ENCODE measurements around the gene EGFLAM.

The EGFLAM gene

DNA sequence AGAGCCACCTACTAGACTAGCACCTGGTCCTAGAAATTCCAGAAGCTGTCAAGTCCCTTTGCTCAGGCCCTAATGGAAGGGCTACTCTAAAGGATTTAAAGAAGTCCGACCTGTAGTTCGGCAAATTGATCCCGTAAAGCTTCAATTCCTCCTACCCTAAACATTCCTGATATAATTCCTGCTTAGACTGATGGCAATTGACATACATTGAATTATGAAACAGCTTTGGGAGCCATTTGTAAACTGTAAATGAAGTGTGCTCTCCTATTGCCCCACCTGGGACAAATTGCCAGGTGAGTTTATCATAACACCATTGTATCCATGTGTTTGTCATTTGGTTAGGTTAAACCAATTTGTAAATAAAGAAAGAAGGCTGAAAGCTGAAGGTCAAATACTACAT lies 104.4 kb downstream of the EGFLAM start:
- no peaks in the 10 kb centered on the region for H3K36me3 ChIP-seq (ENCODE audit: insufficient read depth, low read length)
- peaks cover 27% of the 10 kb centered on the region for H3K27me3 ChIP-seq (ENCODE audit: control insufficient read depth, insufficient read depth, low read length)
- H3K4me1 ChIP-seq (ENCODE audit: control insufficient read depth, insufficient read depth, low read length), result no peaks in the 10 kb centered on the region
- H3K9ac ChIP-seq (ENCODE audit: low read depth, low read length), result no peak overlapping the region
- H3K4me2 ChIP-seq (ENCODE audit: low read length), result no peak overlapping the region
- H3K9me3 ChIP-seq (replicated peaks; ENCODE audit: low read length), result no peaks in the 10 kb centered on the region
- H3K4me3 ChIP-seq (ENCODE audit: low read length), result no peak overlapping the region

DNA sequence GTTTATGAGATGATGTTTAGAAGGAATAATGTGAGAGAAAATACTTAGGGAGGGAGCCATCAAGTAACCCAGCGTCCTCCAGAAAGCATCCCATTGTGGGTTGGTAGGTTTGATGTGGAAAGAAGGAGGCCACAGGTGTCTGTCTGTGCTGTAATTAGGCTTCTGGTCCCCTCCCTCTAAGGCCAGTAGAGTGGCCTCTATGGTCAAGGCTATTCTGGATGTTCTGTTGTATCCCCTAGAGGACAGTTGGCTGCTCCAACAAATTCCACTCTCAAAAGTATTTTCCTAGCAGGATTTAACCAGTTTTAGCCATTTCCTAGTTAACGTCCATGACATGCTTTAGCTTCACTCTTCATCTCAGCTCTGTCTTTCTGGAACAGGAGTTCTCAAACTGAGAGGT lies 106.5 kb downstream of the EGFLAM start:
- no peaks in the 10 kb centered on the region for H3K9me3 ChIP-seq (replicated peaks; ENCODE audit: low read length)
- no peaks in the 10 kb centered on the region for H3K36me3 ChIP-seq (ENCODE audit: insufficient read depth, low read length)
- H3K27me3 ChIP-seq (ENCODE audit: control insufficient read depth, insufficient read depth, low read length), result peaks cover 36% of the 10 kb centered on the region
- no peaks in the 10 kb centered on the region for H3K4me1 ChIP-seq (ENCODE audit: control insufficient read depth, insufficient read depth, low read length)
- H3K9ac ChIP-seq (ENCODE audit: low read depth, low read length), result no peak overlapping the region
- H3K4me2 ChIP-seq (ENCODE audit: low read length), result no peak overlapping the region
- no peak overlapping the region for H3K4me3 ChIP-seq (ENCODE audit: low read length)

DNA sequence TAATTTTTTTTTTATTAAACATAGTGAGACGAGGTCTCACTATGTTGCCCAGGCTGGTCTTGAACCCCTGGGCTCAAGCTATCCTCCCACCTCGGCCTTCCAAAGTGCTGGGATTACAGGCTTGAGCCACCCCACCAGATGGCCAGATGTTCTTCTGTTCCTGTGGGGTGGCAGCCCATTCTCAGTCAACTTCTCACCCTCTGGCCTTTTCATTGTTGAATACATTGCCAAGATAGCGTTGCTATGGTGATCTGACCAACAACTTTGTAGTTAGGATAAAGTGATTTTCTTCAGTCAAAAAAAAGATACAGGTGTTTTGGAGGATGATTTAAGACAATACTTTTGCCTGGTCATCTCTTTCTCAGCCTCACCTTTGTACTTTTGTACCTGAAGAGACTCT lies 109.1 kb downstream of the EGFLAM start:
- Histone ChIP-seq H3K36me3 (ENCODE audit: insufficient read depth, low read length) (no peaks in the 10 kb centered on the region), H3K27me3 (ENCODE audit: control insufficient read depth, insufficient read depth, low read length) (peaks cover 42% of the 10 kb centered on the region), H3K9me3 (replicated peaks; ENCODE audit: low read length) (no peaks in the 10 kb centered on the region), H3K4me3 (ENCODE audit: low read length) (no peak overlapping the region), H3K9ac (ENCODE audit: low read depth, low read length) (no peak overlapping the region), H3K4me2 (ENCODE audit: low read length) (no peak overlapping the region), H3K4me1 (ENCODE audit: control insufficient read depth, insufficient read depth, low read length) (no peaks in the 10 kb centered on the region)

DNA sequence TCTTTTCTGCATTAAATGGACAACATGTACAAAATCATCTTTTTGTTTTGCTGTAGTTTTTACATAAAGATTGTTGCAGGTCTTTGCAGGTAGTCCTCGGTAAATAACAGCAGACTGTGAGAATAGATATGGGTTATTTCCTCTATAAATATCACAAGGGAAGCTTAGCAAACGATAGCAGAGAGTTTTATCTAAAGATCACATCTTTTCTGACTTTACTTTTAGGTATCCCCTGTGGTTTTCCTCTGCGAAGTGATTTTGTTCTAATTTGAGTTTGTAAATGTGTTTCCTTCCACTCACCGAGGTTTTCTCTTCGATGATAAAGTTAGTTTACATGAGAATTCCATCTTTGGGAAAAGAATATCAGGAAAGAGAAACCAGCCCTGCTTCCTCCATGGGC lies 109.6 kb downstream of the EGFLAM start:
- Histone ChIP-seq H3K27me3 (ENCODE audit: control insufficient read depth, insufficient read depth, low read length) (peaks cover 40% of the 10 kb centered on the region), H3K9me3 (replicated peaks; ENCODE audit: low read length) (no peaks in the 10 kb centered on the region), H3K4me2 (ENCODE audit: low read length) (no peak overlapping the region), H3K36me3 (ENCODE audit: insufficient read depth, low read length) (no peaks in the 10 kb centered on the region), H3K9ac (ENCODE audit: low read depth, low read length) (no peak overlapping the region), H3K4me1 (ENCODE audit: control insufficient read depth, insufficient read depth, low read length) (no peaks in the 10 kb centered on the region), H3K4me3 (ENCODE audit: low read length) (no peak overlapping the region)

DNA sequence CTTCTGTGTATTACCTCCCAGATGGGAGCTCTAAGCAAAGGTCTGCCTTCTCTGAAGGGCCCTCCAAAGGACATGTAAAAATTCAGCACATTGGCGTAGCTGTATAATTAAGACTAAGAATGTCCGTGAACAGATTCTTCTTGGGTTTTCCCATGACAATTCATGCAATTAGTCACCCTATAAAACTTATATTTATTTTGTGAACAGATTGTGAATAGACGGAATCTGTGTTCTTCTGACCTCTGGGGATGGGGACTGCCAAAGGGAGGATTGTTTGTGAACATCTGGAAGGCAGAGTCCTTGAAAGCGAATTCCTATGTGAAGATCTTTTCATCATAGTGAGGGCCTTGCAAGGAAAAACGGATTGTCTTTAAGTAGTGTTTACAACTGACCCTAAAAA lies 111.3 kb downstream of the EGFLAM start:
- no peaks in the 10 kb centered on the region for H3K36me3 ChIP-seq (ENCODE audit: insufficient read depth, low read length)
- peaks cover 44% of the 10 kb centered on the region for H3K27me3 ChIP-seq (ENCODE audit: control insufficient read depth, insufficient read depth, low read length)
- no peak overlapping the region for H3K4me3 ChIP-seq (ENCODE audit: low read length)
- no peaks in the 10 kb centered on the region for H3K9me3 ChIP-seq (replicated peaks; ENCODE audit: low read length)
- H3K9ac ChIP-seq (ENCODE audit: low read depth, low read length), result no peak overlapping the region
- H3K4me2 ChIP-seq (ENCODE audit: low read length), result no peak overlapping the region
- H3K4me1 ChIP-seq (ENCODE audit: control insufficient read depth, insufficient read depth, low read length), result no peaks in the 10 kb centered on the region

DNA sequence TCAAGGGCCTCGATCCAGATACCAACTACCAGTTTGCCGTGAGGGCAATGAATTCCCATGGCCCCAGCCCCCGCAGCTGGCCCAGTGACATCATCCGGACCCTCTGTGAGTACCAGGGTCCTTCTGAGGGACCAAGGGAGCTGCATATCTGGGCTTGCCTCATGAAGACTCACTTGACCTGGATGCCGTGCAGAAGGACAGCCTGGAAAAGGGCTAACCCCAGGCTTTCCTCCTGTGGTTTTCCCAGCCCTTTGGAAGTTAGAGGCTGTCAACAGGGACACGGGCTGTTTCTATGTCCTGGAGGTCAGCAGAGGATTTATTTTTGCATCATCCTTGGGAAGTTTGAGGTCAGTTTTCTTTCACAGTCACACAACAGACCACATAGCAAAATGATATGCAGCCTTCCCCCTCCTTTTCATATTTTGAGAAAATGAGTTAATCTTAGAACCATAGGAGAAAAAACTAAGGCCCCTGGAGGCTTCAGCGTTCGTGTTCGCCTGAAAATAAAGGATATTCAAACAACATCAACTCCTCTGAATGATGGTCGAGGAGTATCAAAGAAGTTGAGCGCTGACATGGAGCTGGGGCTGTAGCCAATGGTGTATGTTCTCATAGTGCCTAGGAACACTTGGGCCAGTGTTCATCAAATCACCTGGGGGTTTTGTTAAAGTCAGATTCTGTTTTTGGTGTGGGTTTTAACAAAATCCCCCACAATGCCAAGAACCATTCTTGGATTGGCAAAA lies 112.2 kb downstream of the EGFLAM start:
- H3K27me3 ChIP-seq (ENCODE audit: control insufficient read depth, insufficient read depth, low read length), result peaks cover 52% of the 10 kb centered on the region
- no peaks in the 10 kb centered on the region for H3K9me3 ChIP-seq (replicated peaks; ENCODE audit: low read length)
- no peak overlapping the region for H3K9ac ChIP-seq (ENCODE audit: low read depth, low read length)
- H3K4me3 ChIP-seq (ENCODE audit: low read length), result no peak overlapping the region
- H3K4me1 ChIP-seq (ENCODE audit: control insufficient read depth, insufficient read depth, low read length), result no peaks in the 10 kb centered on the region
- H3K36me3 ChIP-seq (ENCODE audit: insufficient read depth, low read length), result no peaks in the 10 kb centered on the region
- H3K4me2 ChIP-seq (ENCODE audit: low read length), result no peak overlapping the region

DNA sequence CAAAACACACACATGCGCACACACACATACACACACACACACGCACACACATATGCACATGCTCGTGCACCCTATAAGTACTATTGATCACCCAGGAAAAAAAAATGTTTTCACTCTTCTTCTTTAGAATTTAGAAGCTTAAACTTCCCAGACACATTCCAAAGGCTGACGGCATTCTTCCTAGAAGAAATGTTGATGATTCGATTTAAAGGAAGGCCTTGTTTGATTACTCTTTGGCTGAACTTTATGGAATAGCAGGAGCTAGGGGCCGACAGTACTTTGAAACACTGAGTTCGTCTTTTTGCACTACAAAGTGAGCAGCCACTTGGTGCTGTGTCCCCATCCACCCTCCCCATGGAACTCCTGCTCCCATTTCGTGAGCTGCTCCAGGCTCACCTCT lies 113.2 kb downstream of the EGFLAM start:
- Histone ChIP-seq H3K4me2 (ENCODE audit: low read length) (no peak overlapping the region), H3K4me1 (ENCODE audit: control insufficient read depth, insufficient read depth, low read length) (no peaks in the 10 kb centered on the region), H3K36me3 (ENCODE audit: insufficient read depth, low read length) (no peaks in the 10 kb centered on the region), H3K9ac (ENCODE audit: low read depth, low read length) (no peak overlapping the region), H3K4me3 (ENCODE audit: low read length) (no peak overlapping the region), H3K27me3 (ENCODE audit: control insufficient read depth, insufficient read depth, low read length) (peaks cover 48% of the 10 kb centered on the region), H3K9me3 (replicated peaks; ENCODE audit: low read length) (no peaks in the 10 kb centered on the region)

DNA sequence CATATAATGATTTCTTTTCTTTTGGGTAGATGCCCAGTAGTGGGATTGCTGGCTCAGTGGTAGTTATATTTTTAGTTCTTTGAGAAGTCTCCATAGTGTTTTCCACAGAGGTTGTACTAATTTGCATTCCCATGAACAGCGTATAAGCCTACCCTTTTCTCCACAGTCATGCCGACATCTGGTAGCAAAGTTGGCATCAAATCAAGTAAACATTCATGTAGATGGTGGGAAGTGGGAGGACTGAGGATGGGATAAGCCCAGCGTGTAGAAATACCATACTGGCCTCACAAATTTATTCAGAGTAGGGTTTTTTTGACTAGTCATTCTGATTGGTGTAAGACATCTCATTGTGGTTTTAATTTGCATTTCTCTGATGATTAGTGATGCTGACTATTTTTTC lies 115.4 kb downstream of the EGFLAM start:
- Histone ChIP-seq H3K36me3 (ENCODE audit: insufficient read depth, low read length) (no peaks in the 10 kb centered on the region), H3K4me2 (ENCODE audit: low read length) (no peak overlapping the region), H3K4me3 (ENCODE audit: low read length) (no peak overlapping the region), H3K27me3 (ENCODE audit: control insufficient read depth, insufficient read depth, low read length) (peaks cover 58% of the 10 kb centered on the region), H3K9ac (ENCODE audit: low read depth, low read length) (no peak overlapping the region), H3K9me3 (replicated peaks; ENCODE audit: low read length) (no peaks in the 10 kb centered on the region), H3K4me1 (ENCODE audit: control insufficient read depth, insufficient read depth, low read length) (no peaks in the 10 kb centered on the region)

DNA sequence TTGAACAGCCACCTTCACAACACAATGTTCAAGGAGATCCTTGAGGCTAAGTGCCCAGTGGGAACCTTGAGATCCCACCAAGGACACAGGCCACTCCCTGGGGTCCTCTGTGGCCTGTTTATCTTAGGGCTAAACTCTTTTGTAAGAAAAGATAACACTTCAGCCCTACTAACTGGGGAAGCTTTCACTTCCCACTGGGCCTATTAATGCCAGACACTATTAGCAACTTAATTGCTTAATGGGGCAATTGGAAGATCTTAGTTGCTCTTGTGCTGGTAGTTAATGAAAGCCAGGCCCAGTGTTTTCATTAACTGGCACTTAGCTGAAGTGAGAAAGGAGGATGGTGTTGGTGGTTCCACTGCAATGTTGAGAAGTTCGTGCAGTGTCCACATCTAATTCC lies 117.1 kb downstream of the EGFLAM start:
- Histone ChIP-seq H3K4me2 (ENCODE audit: low read length) (no peak overlapping the region), H3K27me3 (ENCODE audit: control insufficient read depth, insufficient read depth, low read length) (peaks cover 60% of the 10 kb centered on the region), H3K9me3 (replicated peaks; ENCODE audit: low read length) (no peaks in the 10 kb centered on the region), H3K4me3 (ENCODE audit: low read length) (no peak overlapping the region), H3K36me3 (ENCODE audit: insufficient read depth, low read length) (no peaks in the 10 kb centered on the region), H3K4me1 (ENCODE audit: control insufficient read depth, insufficient read depth, low read length) (no peaks in the 10 kb centered on the region), H3K9ac (ENCODE audit: low read depth, low read length) (no peak overlapping the region)

DNA sequence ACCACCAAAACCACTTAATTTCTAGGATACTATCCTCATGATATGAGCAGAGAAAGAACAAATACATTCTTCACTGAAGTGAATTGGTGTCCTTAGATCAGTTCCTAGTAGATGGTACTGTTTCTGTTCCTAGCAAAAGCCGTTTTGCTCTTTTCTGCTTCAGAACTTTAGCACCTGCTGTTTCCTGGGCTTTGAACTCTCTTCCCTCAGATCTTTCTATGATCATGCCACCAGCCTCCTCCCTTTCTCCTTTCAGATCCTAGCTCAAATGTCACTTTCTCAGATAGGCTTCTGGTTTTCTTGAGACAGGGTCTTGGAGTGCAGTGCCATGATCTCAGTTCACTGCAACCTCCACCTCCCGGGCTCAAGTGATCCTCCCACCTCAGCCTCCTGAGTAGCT lies 118.0 kb downstream of the EGFLAM start:
- Histone ChIP-seq H3K4me2 (ENCODE audit: low read length) (no peak overlapping the region), H3K4me1 (ENCODE audit: control insufficient read depth, insufficient read depth, low read length) (no peaks in the 10 kb centered on the region), H3K4me3 (ENCODE audit: low read length) (no peak overlapping the region), H3K36me3 (ENCODE audit: insufficient read depth, low read length) (no peaks in the 10 kb centered on the region), H3K9ac (ENCODE audit: low read depth, low read length) (no peak overlapping the region), H3K27me3 (ENCODE audit: control insufficient read depth, insufficient read depth, low read length) (peaks cover 66% of the 10 kb centered on the region), H3K9me3 (replicated peaks; ENCODE audit: low read length) (no peaks in the 10 kb centered on the region)

DNA sequence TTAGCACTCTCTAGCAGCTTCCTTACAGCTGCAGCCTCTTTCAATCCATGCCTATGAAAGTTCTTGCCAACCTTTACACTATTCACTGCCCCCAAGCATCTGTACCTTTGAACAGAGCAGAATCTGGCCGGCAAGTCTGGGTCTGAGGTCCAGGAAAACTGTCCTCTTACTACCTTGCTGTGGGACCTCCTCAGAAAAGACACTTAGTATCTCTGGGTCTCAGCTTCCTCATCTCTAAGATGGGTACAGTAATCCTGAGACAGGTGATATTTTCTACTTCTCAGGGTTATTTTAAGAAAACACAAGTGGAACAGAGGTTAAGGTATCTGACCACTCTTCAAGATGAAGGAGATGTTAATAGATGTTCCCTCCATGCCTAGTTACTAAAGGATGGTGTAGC lies 120.2 kb downstream of the EGFLAM start:
- no peak overlapping the region for H3K9ac ChIP-seq (ENCODE audit: low read depth, low read length)
- no peaks in the 10 kb centered on the region for H3K4me1 ChIP-seq (ENCODE audit: control insufficient read depth, insufficient read depth, low read length)
- no peaks in the 10 kb centered on the region for H3K9me3 ChIP-seq (replicated peaks; ENCODE audit: low read length)
- peaks cover 56% of the 10 kb centered on the region for H3K27me3 ChIP-seq (ENCODE audit: control insufficient read depth, insufficient read depth, low read length)
- no peak overlapping the region for H3K4me3 ChIP-seq (ENCODE audit: low read length)
- no peak overlapping the region for H3K4me2 ChIP-seq (ENCODE audit: low read length)
- no peaks in the 10 kb centered on the region for H3K36me3 ChIP-seq (ENCODE audit: insufficient read depth, low read length)

DNA sequence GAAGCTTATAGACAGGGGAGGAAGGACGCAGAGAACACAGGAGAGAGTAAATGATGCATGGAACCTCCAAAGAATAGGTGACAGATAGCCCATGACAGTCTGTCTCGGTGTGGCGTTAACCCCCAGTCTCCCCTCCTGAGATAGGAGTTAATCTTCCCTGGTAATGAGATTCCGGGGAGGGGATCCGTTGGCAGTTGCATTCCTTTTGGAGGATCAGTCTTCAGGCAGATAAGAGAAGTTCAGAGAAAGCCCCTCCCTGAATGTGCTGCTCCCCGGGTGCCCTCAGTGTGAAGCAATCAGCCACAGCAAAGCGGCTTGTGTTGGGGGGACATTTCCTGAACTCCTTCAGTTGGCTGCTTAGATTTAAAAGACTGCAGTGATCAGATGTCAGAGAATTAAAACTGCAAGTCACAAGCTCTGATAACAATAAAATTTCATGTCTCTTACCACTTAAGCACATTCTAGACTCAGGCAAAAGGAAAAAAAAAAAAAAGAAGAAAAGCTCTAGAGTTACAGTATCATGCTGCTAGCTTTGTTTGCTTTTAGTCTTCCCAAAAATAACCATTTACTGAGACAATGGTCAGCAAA lies 121.1 kb downstream of the EGFLAM start:
- H3K4me3 ChIP-seq (ENCODE audit: low read length), result no peak overlapping the region
- H3K9me3 ChIP-seq (replicated peaks; ENCODE audit: low read length), result no peaks in the 10 kb centered on the region
- no peaks in the 10 kb centered on the region for H3K36me3 ChIP-seq (ENCODE audit: insufficient read depth, low read length)
- H3K4me1 ChIP-seq (ENCODE audit: control insufficient read depth, insufficient read depth, low read length), result no peaks in the 10 kb centered on the region
- no peak overlapping the region for H3K4me2 ChIP-seq (ENCODE audit: low read length)
- H3K27me3 ChIP-seq (ENCODE audit: control insufficient read depth, insufficient read depth, low read length), result peaks cover 53% of the 10 kb centered on the region
- no peak overlapping the region for H3K9ac ChIP-seq (ENCODE audit: low read depth, low read length)
